ENCODE data around the gene CDC42BPG. TPM values are rescaled to one million over a fixed set of nuclear protein-coding genes. Genes with fewer than 3 reads are reported as not detected.
A peak's percentile ranks its signal among the peaks of the same experiment; 100 is the strongest.

Gene CDC42BPG
- total and polyA plus RNA-seq, 9 of the 15 experiments (the other 6 are each of a cell fraction or from before 2014, with no cell fraction given) = 0.04 to 8.8 (median 2.1) TPM

DNA sequence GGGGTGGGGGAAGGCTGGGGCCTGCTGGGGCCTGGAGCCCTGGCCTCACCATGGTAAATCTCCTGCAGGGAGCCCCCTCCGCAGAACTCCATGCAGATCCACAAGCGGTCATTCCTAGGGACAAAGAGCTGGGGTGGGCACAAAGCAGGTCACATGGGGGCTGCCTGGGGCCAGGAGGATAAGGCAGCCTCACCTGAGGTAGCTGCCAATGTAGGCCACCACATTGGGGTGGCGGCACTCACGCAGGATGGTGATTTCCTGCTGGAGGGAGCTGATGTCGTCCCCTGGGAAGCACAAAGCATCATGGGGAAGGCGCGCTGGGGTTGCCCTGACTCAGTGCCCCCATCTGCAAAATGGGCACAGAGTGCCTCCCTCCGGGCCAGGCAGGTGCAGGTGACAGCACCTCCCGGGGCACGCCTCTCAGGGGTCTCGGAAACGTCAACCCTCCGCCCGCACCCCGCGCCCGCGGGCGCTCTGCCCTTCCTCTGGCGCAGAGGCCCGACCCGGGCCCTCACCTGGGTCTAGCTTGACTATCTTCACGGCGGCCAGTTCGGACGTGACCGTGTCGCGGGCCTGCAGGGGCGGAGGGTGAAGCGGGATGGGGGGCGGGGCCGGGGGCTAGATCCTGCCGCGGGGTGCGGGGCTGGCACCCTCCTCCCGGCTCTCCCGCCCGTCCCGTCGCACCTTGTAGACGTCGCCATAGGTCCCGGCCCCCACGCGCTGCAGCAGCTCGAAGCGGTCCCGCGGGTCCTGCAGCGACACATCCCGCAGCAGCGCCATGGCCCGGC lies 41.9 kb downstream of the CDC42BPG start (continued):
- TF ChIP-seq, protein P1, sequence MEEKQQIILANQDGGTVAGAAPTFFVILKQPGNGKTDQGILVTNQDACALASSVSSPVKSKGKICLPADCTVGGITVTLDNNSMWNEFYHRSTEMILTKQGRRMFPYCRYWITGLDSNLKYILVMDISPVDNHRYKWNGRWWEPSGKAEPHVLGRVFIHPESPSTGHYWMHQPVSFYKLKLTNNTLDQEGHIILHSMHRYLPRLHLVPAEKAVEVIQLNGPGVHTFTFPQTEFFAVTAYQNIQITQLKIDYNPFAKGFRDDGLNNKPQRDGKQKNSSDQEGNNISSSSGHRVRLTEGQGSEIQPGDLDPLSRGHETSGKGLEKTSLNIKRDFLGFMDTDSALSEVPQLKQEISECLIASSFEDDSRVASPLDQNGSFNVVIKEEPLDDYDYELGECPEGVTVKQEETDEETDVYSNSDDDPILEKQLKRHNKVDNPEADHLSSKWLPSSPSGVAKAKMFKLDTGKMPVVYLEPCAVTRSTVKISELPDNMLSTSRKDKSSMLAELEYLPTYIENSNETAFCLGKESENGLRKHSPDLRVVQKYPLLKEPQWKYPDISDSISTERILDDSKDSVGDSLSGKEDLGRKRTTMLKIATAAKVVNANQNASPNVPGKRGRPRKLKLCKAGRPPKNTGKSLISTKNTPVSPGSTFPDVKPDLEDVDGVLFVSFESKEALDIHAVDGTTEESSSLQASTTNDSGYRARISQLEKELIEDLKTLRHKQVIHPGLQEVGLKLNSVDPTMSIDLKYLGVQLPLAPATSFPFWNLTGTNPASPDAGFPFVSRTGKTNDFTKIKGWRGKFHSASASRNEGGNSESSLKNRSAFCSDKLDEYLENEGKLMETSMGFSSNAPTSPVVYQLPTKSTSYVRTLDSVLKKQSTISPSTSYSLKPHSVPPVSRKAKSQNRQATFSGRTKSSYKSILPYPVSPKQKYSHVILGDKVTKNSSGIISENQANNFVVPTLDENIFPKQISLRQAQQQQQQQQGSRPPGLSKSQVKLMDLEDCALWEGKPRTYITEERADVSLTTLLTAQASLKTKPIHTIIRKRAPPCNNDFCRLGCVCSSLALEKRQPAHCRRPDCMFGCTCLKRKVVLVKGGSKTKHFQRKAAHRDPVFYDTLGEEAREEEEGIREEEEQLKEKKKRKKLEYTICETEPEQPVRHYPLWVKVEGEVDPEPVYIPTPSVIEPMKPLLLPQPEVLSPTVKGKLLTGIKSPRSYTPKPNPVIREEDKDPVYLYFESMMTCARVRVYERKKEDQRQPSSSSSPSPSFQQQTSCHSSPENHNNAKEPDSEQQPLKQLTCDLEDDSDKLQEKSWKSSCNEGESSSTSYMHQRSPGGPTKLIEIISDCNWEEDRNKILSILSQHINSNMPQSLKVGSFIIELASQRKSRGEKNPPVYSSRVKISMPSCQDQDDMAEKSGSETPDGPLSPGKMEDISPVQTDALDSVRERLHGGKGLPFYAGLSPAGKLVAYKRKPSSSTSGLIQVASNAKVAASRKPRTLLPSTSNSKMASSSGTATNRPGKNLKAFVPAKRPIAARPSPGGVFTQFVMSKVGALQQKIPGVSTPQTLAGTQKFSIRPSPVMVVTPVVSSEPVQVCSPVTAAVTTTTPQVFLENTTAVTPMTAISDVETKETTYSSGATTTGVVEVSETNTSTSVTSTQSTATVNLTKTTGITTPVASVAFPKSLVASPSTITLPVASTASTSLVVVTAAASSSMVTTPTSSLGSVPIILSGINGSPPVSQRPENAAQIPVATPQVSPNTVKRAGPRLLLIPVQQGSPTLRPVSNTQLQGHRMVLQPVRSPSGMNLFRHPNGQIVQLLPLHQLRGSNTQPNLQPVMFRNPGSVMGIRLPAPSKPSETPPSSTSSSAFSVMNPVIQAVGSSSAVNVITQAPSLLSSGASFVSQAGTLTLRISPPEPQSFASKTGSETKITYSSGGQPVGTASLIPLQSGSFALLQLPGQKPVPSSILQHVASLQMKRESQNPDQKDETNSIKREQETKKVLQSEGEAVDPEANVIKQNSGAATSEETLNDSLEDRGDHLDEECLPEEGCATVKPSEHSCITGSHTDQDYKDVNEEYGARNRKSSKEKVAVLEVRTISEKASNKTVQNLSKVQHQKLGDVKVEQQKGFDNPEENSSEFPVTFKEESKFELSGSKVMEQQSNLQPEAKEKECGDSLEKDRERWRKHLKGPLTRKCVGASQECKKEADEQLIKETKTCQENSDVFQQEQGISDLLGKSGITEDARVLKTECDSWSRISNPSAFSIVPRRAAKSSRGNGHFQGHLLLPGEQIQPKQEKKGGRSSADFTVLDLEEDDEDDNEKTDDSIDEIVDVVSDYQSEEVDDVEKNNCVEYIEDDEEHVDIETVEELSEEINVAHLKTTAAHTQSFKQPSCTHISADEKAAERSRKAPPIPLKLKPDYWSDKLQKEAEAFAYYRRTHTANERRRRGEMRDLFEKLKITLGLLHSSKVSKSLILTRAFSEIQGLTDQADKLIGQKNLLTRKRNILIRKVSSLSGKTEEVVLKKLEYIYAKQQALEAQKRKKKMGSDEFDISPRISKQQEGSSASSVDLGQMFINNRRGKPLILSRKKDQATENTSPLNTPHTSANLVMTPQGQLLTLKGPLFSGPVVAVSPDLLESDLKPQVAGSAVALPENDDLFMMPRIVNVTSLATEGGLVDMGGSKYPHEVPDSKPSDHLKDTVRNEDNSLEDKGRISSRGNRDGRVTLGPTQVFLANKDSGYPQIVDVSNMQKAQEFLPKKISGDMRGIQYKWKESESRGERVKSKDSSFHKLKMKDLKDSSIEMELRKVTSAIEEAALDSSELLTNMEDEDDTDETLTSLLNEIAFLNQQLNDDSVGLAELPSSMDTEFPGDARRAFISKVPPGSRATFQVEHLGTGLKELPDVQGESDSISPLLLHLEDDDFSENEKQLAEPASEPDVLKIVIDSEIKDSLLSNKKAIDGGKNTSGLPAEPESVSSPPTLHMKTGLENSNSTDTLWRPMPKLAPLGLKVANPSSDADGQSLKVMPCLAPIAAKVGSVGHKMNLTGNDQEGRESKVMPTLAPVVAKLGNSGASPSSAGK (IDR thresholded peaks at IDR 0.05) = no peak
- TF ChIP-seq ZBTB17 (CRISPR knock-in tag; IDR thresholded peaks at IDR 0.05) (no peak), ETS2 (tag; IDR thresholded peaks at IDR 0.05; ENCODE audit: borderline replicate concordance, poor library complexity, severe bottlenecking) (no peak), GTF2E2 (tag; IDR thresholded peaks at IDR 0.05) (no peak), DACH1 (IDR thresholded peaks at IDR 0.05; ENCODE audit: partially characterized antibody) (no peak), CREB1 (IDR thresholded peaks at IDR 0.05) (peak; percentile 65; the same call in 1 of the 2 replicates), CREB1 (CRISPR knock-in tag; IDR thresholded peaks at IDR 0.05) (no peak), CHD1 (IDR thresholded peaks at IDR 0.05; ENCODE audit: low read length) (no peak), TAF9B (IDR thresholded peaks at IDR 0.05; ENCODE audit: partially characterized antibody) (no peak), SMARCA4 (IDR thresholded peaks at IDR 0.05) (no peak), PTRF (tag; IDR thresholded peaks at IDR 0.05) (no peak), DNMT1 (IDR thresholded peaks at IDR 0.05) (no peak), TARDBP (IDR thresholded peaks at IDR 0.05) (no peak), GATAD2B (IDR thresholded peaks at IDR 0.05; ENCODE audit: borderline replicate concordance) (no peak), MYNN (IDR thresholded peaks at IDR 0.05) (no peak), MYNN (CRISPR knock-in tag; IDR thresholded peaks at IDR 0.05) (no peak), ATF1 (CRISPR knock-in tag; IDR thresholded peaks at IDR 0.05) (peak; percentile 45; the same call in 1 of the 2 replicates), ATF1 (tag; IDR thresholded peaks at IDR 0.05) (no peak)
- TF ChIP-seq, protein P2, sequence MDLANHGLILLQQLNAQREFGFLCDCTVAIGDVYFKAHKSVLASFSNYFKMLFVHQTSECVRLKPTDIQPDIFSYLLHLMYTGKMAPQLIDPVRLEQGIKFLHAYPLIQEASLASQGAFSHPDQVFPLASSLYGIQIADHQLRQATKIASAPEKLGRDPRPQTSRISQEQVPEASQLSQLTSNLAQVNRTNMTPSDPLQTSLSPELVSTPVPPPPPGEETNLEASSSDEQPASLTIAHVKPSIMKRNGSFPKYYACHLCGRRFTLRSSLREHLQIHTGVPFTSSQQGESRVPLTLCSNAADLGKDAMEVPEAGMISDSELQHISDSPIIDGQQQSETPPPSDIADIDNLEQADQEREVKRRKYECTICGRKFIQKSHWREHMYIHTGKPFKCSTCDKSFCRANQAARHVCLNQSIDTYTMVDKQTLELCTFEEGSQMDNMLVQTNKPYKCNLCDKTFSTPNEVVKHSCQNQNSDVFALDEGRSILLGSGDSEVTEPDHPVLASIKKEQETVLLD (IDR thresholded peaks at IDR 0.05) = no peak

All from K562 (cell line).